NCI-H2227 treated with DMSO at 0.1 percent for 48 hours (cell line): Measurements from ENCODE around the gene ZNRF3.
"Not testable (repeated sequence)": the region's sequence is repeated elsewhere in the genome, so short reads cannot be mapped to it uniquely, and the experiment has no call there.

Experiments used
- DNase-seq: peaks from one replicate; lab custom pipeline; 2025; lab: John Stamatoyannopoulos, UW

The ZNRF3 gene

DNA sequence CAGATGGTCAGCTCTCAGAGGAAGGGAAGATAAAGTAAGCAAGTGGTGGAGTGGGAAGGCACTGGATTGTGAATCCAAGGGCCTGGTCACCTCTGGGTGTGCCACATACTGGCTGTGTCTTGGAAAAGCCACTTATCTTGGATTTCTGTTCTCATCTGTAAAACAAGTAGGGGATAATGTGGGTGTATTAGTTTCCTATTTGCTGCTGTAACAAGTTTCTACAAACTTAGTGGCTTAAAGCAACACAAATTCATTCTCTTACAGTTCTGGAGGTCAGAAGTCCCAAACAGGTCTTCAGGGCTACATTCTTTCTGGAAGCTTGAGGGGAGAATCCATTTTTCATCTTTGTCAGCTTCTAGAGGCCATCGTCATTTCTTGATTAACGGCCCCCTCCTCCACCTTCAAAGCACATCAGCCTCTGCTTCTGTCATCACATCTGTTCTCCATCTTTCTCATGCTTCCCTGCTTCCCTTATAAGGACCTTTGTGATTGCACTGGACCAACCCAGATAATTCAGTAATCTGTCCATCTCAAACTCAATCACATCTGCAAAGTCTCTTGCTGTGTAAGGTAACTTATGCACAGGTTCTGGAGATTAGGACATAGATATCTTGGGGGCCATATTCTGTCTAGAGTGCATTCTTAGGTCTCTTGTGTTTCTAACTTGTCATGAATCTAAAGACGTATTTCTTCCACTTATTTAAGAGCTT lies 102.4 kb downstream of the ZNRF3 start:
- DNase-seq: no peak

GRCh38 chr22:28986366-28986765 lies 103.0 kb downstream of the ZNRF3 start:
- no peak for DNase-seq

DNA sequence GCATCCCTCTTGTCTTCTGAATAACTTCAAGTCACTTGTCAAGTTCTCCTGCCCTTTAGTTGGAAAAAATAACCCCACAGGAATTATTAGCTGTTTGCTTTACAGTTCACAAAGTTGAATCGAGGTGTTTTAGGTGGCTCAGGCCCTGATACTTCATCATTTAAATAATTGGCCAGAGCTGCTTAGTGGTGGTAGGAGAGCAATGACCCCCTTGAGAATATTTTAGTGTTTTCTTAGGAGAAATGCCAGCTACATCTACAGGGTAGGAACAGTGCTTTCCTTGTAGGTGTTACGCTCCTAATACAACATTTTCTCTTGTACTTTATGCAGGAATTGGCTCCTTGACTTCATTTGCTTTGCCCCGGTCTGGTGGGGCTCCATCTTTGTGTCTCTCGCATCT lies 105.1 kb downstream of the ZNRF3 start:
- DNase-seq: no peak

DNA sequence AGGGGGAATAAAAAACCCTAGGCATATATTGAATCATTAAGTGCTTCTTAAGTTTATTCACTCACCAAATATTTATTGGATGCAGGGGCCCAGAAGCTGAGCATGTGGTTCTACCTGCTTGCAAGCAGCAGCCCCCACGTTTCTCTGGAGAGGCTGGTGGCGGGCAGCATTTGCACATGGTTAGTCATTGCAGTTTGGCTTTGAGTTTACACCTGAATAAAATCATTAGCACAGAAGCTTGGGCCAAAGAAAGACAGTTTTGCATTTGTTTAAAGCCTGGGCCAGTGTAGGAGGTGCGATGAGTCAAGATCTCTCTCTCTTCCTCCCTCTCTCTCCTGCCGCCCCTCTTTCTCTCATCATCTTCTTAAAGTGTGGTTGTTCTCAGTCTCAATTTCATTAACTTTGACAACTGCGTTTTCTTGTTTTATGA lies 105.7 kb downstream of the ZNRF3 start:
- no peak for DNase-seq

GRCh38 chr22:28989484-28989883 lies 106.1 kb downstream of the ZNRF3 start:
- DNase-seq: no peak

- no peak for DNase-seq
Observed at GRCh38 chr22:28989912-28990311, 106.5 kb downstream of the ZNRF3 start.

GRCh38 chr22:28992565-28993356 lies 109.4 kb downstream of the ZNRF3 start:
- DNase-seq: no peak

DNA sequence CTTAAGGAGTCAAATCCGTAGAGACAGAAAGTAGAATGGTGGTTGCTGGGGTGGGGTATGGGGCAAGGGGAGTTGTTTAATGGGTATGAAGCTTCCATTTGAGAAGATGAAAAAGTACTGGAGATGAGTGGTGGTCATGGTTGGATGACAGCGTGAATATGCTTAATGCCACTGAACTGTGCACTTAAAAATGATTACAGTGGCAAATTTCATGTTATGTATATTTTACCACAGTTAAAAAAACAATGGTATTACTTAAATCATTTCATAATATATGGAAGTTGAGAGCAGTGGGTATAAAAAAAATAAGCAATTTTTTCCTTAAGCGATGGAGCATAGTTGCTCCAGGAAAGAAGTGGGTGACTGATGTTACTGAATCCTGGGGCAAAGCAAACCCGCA lies 111.2 kb downstream of the ZNRF3 start:
- DNase-seq: no peak

DNA sequence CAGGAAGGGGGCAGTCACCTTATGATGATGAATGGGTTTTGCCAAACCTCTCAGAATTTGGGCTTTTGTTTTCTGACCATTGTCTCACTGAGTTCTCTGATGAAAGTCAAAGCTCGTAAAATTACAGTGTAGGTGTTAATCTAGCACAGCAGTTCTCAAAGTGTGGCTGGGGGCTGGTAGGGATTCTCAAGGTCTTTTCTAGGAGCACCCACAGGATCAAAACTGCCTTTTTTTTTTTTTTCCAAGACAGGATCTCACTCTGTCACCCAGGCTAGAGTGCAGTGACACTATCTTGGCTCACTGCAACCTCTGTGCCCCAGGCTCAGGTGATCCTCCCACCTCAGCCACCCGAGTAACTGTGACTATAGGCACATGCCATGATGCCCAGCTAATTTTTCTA lies 112.2 kb downstream of the ZNRF3 start:
- DNase-seq: no peak

DNA sequence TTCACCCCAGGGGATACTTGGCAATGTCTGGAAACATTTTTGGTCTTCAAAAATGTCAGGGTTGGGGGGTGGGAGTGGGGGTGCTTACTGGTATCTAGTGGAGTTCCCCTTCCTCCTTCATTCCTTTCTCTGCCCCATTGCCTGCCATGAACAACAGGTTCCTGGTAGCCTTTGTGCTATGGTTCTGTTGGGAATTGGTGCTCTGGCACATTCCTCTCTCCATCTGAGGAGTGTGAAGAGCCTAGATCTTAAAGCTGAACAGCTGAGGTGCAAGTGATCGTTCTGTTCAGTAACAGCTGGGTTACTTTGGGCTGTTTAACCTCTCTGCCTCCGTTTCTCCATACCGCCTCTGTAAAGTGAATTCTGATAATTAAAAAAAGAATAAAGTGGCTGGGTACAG lies 114.0 kb downstream of the ZNRF3 start:
- no peak for DNase-seq

GRCh38 chr22:28998681-28999080 lies 115.3 kb downstream of the ZNRF3 start:
- DNase-seq: no peak

DNA sequence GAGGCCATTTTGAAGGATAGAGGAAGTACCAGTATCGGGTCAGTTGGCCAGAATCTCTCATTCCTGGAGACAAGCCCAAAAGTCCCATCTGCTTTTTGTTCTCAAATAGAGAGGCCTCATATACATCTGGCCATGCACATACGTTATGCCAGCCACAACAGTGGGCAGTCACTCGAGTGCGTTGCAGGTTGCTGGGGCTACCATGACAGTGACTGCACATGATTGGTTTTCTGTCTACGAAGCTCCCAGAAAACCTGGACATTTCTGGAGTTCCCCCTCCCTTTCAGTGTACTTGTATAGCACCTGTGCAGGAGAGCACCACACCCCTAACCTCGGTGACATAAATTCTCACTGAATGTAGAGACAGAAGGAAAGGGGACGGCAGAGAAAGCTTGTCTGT lies 116.1 kb downstream of the ZNRF3 start:
- no peak for DNase-seq

DNA sequence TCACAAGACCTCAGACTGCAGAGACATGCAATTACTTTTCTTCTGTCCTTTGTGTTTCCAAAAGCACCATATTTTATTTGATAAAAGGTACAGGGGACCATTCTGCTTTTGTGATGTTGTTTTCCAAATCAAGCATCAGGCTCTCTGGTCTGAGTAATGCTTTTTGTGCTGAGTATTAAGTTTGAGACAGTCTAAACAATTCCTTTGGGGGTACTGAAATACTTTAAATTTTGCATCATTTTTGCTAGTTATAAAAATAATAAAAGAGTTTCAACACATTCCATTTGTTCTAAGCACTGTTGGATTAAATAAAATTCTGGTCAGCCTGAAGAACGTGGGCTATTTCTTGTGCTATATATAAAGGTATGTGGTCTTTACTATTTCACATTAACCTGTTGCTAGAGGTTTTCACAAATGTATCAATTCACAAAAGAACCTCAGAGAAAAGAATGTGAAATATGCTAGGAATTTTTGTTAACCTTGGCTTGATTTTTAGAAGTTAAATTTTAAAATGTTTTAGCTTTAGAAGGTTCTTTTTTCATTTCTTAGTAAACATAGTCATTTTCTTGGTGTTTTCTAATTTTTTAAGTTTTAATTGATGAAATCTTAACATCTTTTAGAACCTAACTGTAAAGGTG lies 116.7 kb downstream of the ZNRF3 start:
- no peak for DNase-seq

GRCh38 chr22:29000641-29001040 lies 117.3 kb downstream of the ZNRF3 start:
- DNase-seq: no peak

- DNase-seq: no peak
Observed at GRCh38 chr22:29002603-29003002, 119.2 kb downstream of the ZNRF3 start.

GRCh38 chr22:29003552-29003951 lies 120.2 kb downstream of the ZNRF3 start:
- DNase-seq: no peak

DNA sequence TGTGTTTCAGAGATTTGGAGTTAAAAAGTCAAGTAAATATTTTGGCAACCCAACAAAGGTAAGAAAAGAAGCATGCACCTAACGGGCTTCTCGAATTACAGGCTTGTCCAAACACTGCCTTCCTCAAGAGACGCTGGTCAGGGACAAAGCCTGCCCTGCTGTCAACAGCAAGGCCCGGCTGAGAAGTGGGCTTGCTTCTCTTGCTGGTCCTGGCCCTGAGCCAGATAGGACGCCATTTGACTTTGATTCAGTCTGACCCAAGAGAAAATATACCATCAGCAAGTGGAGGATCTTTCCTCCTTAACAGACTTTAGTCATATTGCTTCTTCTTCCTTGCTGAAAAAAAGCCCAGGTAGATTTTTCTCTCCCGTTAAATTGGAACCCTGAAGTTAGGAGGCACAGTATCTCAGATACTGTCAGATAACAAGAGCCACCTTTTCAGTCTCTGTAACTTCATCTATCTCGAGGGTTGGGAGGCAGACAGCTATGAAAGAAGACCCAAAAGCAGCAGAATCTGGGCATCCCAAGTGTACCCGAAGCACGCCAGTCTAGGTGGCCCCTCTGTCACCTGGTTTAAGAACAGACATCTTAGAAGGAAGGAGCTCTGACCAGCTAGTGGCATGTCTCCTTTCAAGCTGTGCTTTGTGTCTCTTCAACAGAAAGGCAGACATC lies 120.7 kb downstream of the ZNRF3 start:
- peak; percentile 21 for DNase-seq

DNA sequence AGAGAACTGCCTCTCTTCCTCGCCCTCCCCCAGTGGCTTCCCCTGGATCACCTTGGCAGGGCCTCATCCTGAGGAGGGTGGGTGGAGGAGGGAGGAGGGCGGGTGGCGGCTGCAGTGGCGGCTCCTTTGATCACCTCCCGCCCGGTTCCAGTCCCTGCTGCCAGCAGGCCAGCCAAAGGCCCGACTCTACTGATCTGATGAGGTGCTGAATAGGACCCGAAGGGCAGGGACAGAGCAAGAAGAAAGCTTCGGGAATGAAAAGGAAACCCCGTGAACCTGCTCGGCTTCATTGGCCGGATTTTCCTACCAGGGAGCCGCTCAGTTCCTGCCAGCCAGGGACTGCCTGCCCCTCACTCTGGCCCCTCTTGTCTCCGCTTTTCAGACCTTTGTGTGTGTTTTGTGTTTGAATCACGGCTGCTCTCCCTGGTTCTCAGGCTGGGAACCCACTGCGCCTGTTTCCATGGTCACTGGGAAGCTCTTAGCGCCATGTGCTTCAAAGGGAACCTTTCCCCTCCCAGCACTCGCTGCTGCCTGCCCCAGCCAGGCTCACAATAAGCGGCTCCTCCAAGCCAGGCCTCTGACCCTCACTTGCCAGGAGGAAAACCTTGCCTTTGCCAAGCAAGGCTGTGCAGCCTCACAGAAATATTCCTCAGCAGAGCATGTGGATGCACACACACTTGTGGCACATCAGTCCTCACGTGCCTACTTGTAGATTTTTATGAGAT lies 121.4 kb downstream of the ZNRF3 start:
- no peak for DNase-seq

- not testable (repeated sequence) for DNase-seq
Observed at GRCh38 chr22:29005754-29006153, 122.4 kb downstream of the ZNRF3 start.

DNA sequence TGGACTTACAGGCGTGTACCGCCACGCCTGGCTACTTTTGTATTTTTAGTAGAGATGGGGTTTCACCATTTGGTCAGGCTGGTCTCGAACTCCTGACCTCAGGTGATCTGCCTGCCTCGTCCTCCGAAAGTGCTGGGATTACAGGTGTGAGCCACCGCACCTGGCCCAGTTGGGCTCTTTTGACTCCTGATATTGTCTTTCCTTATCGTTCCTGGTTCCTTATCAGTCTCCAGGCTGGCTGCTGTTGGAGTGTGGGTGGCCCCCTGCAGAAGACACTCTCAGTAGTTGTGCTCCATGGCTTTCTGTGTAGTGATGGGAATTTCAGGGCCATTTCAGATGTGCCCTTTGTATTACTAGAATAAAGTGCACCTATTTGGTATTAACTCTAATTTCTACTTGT lies 123.0 kb downstream of the ZNRF3 start:
- DNase-seq: no peak

GRCh38 chr22:29009148-29009547 lies 125.8 kb downstream of the ZNRF3 start:
- no peak for DNase-seq
